ENCODE data around the gene TCEA3.

- no peak for TF ChIP-seq CTCF (optimal IDR thresholded peaks at IDR 0.05 in 1 of 3, IDR thresholded peaks at IDR 0.05 in 1 of 3, conservative IDR thresholded peaks at IDR 0.05 in 1 of 3; ENCODE audit: extremely low read depth in 1 of 3, insufficient read depth in 2 of 3, low read length in 3 of 3)
- TF ChIP-seq EZH2 (IDR thresholded peaks at IDR 0.05; ENCODE audit: low read length): no peak
Measured at GRCh38 chr1:23370709-23371584, 53.6 kb downstream of the TCEA3 start.

Data from keratinocyte (primary cell).